Activated CD4-positive, alpha-beta memory T cell treated with anti-CD3 and anti-CD28 coated beads, Interleukin-2, amount 10 ng/mL, durations not matched to agents 7 days and 5 days (primary cell): ENCODE results near the gene TCEAL4. TPM values are rescaled to one million over a fixed set of nuclear protein-coding genes. Genes with fewer than 3 reads are reported as not detected.

ENCODE experiments used
- CTCF ChIA-PET: fragments of 350-600 bp; sonication (Branson Sonifier 250); formaldehyde crosslinking; loops from one replicate; lab custom pipeline; 2021; ENCODE audit warnings: antibody characterized with exemption, inconsistent platforms; lab: Charles Lee
- POLR2A ChIA-PET: fragments of 350-600 bp; sonication (Branson Sonifier 250); formaldehyde crosslinking; loops from one replicate; lab custom pipeline; 2021; ENCODE audit warnings: antibody characterized with exemption; lab: Charles Lee
- DNase-seq: peaks from one replicate; pipeline ENCODE4 v3.0.0-alpha.2; 2020
- H3K27ac Mint-ChIP-seq: one replicate; pipeline ENCODE4 v1.8.0; 2021; ENCODE audit warnings: mild to moderate bottlenecking, mixed read lengths
- H3K27me3 Mint-ChIP-seq: one replicate; pipeline ENCODE4 v1.8.0; 2021; ENCODE audit warnings: mixed read lengths
- H3K36me3 Mint-ChIP-seq: one replicate; pipeline ENCODE4 v1.8.0; 2021; ENCODE audit warnings: low read depth, mixed read lengths
- H3K4me1 Mint-ChIP-seq: one replicate; pipeline ENCODE4 v1.8.0; 2021; ENCODE audit warnings: mixed read lengths
- H3K4me3 Mint-ChIP-seq: one replicate; pipeline ENCODE4 v1.8.0; 2021; ENCODE audit warnings: mild to moderate bottlenecking, mixed read lengths
- H3K9me3 Mint-ChIP-seq: one replicate; pipeline ENCODE4 v1.8.0; 2021; ENCODE audit warnings: mixed read lengths
- total RNA-seq, 2 experiments: library from RNA; stranded (reverse); gene quantifications; one replicate each; pipeline ENCODE4 v1.2.3, GENCODE V29; 2021

The TCEAL4 gene
- 1 to 10 TPM; 3.4 to 4.7 TPM for total RNA-seq

GRCh38 chrX:103585411-103586313 is at the start of gene TCEAL4:
TSS of gene TCEAL4 (plus strand) at chrX:103585515. CDS start at chrX:103586676, 1,161 bp downstream.
- H3K4me1 Mint-ChIP-seq, result peaks cover 7% of the 10 kb centered on the region
- H3K9me3 Mint-ChIP-seq, result no peaks in the 10 kb centered on the region
- ChIA-PET POLR2A (no interaction called here), CTCF (no interaction called here)
- H3K4me3 Mint-ChIP-seq, result peak within 1 kb of the TSS; percentile 73
- no peaks in the 10 kb centered on the region for H3K36me3 Mint-ChIP-seq
- H3K27ac Mint-ChIP-seq, result no peak within 1 kb of the TSS
- peak; percentile 17 for DNase-seq
- H3K27me3 Mint-ChIP-seq, result peaks cover 10% of the 10 kb centered on the region

- ChIA-PET POLR2A (no interaction called here), CTCF (interaction anchor here (1.0 kb wide), 1 partner anchor 10 kb away, joined by 3 read pairs; no protein-coding TSS in a partner anchor)
- no peaks in the 10 kb centered on the region for H3K36me3 Mint-ChIP-seq
- H3K27ac Mint-ChIP-seq, result no peak overlapping the region
- no peak for DNase-seq
- no peaks in the 10 kb centered on the region for H3K27me3 Mint-ChIP-seq
- peaks cover 4% of the 10 kb centered on the region for H3K4me1 Mint-ChIP-seq
- H3K4me3 Mint-ChIP-seq, result no peak overlapping the region
- H3K9me3 Mint-ChIP-seq, result no peaks in the 10 kb centered on the region
Observed at GRCh38 chrX:103536071-103536470, 49.2 kb upstream of the TCEAL4 start.

DNA sequence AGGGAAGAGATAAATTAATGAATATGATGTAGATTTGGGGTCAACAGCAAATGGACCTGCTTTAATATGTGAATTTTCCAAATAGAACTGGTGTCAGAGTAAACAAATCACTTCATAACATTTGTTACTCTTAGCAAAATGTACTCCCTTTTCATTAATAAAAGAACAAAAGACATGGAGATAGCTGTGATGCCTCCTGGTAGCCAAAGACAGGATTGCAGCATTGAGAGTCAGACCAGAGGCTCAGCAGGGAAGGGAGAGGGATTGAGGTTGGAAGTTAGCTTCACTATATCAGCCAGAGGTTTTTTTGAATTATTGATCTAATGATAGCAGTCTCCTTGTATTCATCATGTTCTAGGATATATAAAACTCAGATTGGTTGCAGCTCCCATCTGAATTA is 48.6 kb upstream of the TCEAL4 start:
- CTCF ChIA-PET, result interaction anchor here (1.0 kb wide), 1 partner anchor 9 kb away, joined by 3 read pairs; no protein-coding TSS in a partner anchor
- no peak overlapping the region for H3K27ac Mint-ChIP-seq
- no peak for DNase-seq
- H3K36me3 Mint-ChIP-seq, result no peaks in the 10 kb centered on the region
- POLR2A ChIA-PET, result no interaction called here
- H3K27me3 Mint-ChIP-seq, result no peaks in the 10 kb centered on the region
- peaks cover 4% of the 10 kb centered on the region for H3K4me1 Mint-ChIP-seq
- no peak overlapping the region for H3K4me3 Mint-ChIP-seq
- no peaks in the 10 kb centered on the region for H3K9me3 Mint-ChIP-seq

DNA sequence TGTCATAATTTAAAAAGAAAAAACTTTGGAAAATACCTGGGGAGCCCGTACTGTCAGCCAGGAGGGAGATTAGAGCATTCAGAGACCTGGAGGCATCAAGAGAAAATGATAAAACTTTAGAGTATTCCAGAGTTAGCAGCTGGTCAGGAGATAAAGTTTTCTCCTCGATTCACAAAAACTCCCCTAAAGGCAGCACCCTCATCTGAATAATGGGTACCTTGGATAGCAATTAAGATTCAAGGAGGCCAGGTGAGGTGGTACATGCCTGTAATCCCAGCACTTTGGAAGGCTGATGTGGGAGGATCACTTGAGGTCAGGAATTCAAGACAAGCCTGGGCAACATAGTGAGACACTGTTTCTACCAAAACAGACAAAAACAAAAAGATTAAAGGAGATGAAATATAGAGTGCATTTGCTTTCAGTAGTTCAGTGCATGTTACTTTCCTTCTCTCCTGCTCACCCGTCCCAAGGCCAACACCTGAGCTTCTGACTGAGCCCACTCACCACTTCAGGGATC is 47.4 kb upstream of the TCEAL4 start:
- Mint-ChIP-seq H3K27ac (no peak overlapping the region), H3K36me3 (no peaks in the 10 kb centered on the region), H3K27me3 (no peaks in the 10 kb centered on the region), H3K4me3 (no peak overlapping the region), H3K4me1 (peaks cover 4% of the 10 kb centered on the region), H3K9me3 (no peaks in the 10 kb centered on the region)
- no peak for DNase-seq
- CTCF ChIA-PET, result no interaction called here
- POLR2A ChIA-PET, result no interaction called here

DNA sequence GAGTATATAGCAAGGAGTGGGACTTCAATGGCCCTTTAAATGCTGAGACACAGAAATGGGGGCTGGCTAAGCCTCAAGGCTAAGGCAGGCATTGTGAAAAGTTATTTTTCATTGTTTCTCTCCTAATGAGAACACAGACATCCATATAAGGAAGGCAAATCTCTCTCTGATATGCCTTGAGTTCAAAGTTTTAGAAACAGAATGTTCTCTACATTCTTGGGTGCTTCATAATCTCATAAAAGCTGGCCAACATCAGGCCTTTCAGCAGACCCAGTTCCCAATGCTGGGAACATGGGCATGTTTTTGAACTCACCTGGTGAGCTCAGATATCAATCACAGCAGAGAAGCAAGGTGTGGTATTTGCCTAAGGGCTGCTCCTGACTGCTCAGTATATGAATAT is 46.6 kb upstream of the TCEAL4 start:
- CTCF ChIA-PET, result no interaction called here
- no peaks in the 10 kb centered on the region for H3K9me3 Mint-ChIP-seq
- POLR2A ChIA-PET, result no interaction called here
- no peaks in the 10 kb centered on the region for H3K27me3 Mint-ChIP-seq
- H3K4me1 Mint-ChIP-seq, result peaks cover under 1% of the 10 kb centered on the region
- H3K27ac Mint-ChIP-seq, result no peak overlapping the region
- no peaks in the 10 kb centered on the region for H3K36me3 Mint-ChIP-seq
- no peak for DNase-seq
- no peak overlapping the region for H3K4me3 Mint-ChIP-seq

DNA sequence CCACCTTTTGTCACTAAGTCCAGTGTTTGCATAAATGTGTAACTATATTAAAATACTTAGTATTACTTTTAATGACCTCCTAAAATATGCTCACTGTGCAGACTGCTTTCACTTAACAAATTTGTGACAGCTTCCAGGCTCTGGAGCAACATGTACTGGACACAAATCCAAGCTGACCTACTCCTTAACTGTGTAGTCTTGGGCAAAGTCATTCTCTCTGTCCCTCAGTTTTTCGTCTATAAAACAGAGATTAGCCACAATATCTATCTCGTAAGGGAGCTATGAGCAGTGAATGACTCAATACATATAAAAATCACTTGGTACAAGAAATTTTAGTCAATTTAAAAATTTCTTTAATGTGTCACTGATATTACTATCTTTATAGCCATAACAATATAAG is 45.6 kb upstream of the TCEAL4 start:
- POLR2A ChIA-PET, result no interaction called here
- H3K9me3 Mint-ChIP-seq, result no peaks in the 10 kb centered on the region
- no peak overlapping the region for H3K27ac Mint-ChIP-seq
- no peaks in the 10 kb centered on the region for H3K4me1 Mint-ChIP-seq
- no peak overlapping the region for H3K4me3 Mint-ChIP-seq
- H3K36me3 Mint-ChIP-seq, result no peaks in the 10 kb centered on the region
- no peak for DNase-seq
- CTCF ChIA-PET, result no interaction called here
- no peaks in the 10 kb centered on the region for H3K27me3 Mint-ChIP-seq

DNA sequence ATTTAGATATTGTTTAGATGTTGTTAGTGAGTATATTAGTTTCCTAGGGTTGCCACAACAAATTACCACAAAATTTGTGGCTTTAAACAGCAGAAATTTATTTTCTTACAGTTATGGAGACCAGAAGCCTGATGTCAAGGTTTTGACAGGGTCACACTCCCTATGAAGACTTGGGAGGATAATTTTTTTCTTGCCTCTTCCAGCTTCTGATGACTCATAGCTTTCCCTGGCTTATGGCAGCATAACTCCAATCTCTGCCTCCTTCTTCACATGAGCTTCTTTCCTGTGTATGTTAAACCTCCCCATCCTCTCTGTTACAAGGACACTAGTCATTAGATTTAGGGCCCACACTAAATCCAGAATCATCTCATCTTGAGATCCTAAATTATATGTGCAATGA is 45.2 kb upstream of the TCEAL4 start:
- ChIA-PET CTCF (no interaction called here), POLR2A (no interaction called here)
- Mint-ChIP-seq H3K9me3 (no peaks in the 10 kb centered on the region), H3K27ac (no peak overlapping the region), H3K4me3 (no peak overlapping the region), H3K4me1 (no peaks in the 10 kb centered on the region), H3K36me3 (no peaks in the 10 kb centered on the region), H3K27me3 (no peaks in the 10 kb centered on the region)
- DNase-seq, result no peak

GRCh38 chrX:103549916-103550315 is 35.4 kb upstream of the TCEAL4 start:
- ChIA-PET POLR2A (no interaction called here), CTCF (interaction anchor here (1.4 kb wide), 1 partner anchor 17 kb away, joined by 3 read pairs; no protein-coding TSS in a partner anchor)
- H3K27ac Mint-ChIP-seq, result no peak overlapping the region
- H3K27me3 Mint-ChIP-seq, result no peaks in the 10 kb centered on the region
- no peaks in the 10 kb centered on the region for H3K36me3 Mint-ChIP-seq
- peaks cover 4% of the 10 kb centered on the region for H3K4me1 Mint-ChIP-seq
- no peak overlapping the region for H3K4me3 Mint-ChIP-seq
- no peaks in the 10 kb centered on the region for H3K9me3 Mint-ChIP-seq
- no peak for DNase-seq

GRCh38 chrX:103550415-103551051 is 34.8 kb upstream of the TCEAL4 start:
- POLR2A ChIA-PET, result no interaction called here
- no peak overlapping the region for H3K27ac Mint-ChIP-seq
- H3K9me3 Mint-ChIP-seq, result no peaks in the 10 kb centered on the region
- H3K36me3 Mint-ChIP-seq, result no peaks in the 10 kb centered on the region
- peaks cover 4% of the 10 kb centered on the region for H3K4me1 Mint-ChIP-seq
- H3K4me3 Mint-ChIP-seq, result no peak overlapping the region
- no peaks in the 10 kb centered on the region for H3K27me3 Mint-ChIP-seq
- no peak for DNase-seq
- CTCF ChIA-PET, result interaction anchor here (1.4 kb wide), 1 partner anchor 17 kb away, joined by 3 read pairs; no protein-coding TSS in a partner anchor

- H3K9me3 Mint-ChIP-seq, result no peaks in the 10 kb centered on the region
- no peak for DNase-seq
- CTCF ChIA-PET, result no interaction called here
- POLR2A ChIA-PET, result no interaction called here
- H3K27me3 Mint-ChIP-seq, result no peaks in the 10 kb centered on the region
- H3K4me1 Mint-ChIP-seq, result peaks cover 4% of the 10 kb centered on the region
- no peak overlapping the region for H3K27ac Mint-ChIP-seq
- H3K4me3 Mint-ChIP-seq, result no peak overlapping the region
- H3K36me3 Mint-ChIP-seq, result no peaks in the 10 kb centered on the region
Observed at GRCh38 chrX:103552236-103552635, 33.1 kb upstream of the TCEAL4 start.

DNA sequence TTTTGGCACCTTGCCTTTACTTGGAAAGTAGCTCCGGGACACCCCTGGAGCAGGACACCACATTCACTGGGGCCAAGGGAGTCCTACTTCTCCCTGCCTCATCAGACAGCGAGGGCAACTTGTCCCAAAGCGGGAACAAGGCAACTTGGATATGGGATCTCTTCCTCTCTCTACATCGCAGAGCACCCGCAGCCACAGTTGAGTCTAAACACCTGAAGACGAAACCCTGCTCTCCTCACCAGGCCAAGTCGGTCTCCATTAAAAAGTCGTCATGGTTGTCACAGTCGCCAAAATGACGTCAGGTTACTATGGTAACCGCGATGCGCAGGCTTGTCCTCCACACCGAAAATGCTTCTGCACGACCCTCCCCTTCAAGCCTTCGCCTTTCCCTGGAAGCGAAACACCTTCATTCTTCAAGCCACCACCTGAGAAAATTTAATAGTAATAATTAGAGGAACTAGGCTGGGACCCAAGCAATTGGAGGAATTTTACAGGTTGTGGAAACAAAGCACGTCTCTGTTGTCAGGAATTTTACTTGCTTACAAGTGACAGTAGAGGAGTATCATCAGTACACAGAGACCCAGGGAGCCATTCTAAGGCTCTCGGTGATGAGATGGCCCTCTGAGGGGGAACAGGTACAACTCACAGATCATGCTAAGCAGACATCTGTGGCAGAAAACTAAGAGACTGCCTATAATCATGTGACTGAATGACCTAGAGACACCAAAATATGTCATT is 30.5 kb upstream of the TCEAL4 start:
- DNase-seq, result peak; percentile 70
- peak overlapping the region; percentile 85 for H3K4me3 Mint-ChIP-seq
- H3K27me3 Mint-ChIP-seq, result no peaks in the 10 kb centered on the region
- peaks cover 4% of the 10 kb centered on the region for H3K4me1 Mint-ChIP-seq
- no peaks in the 10 kb centered on the region for H3K36me3 Mint-ChIP-seq
- peak overlapping the region; percentile 48 for H3K27ac Mint-ChIP-seq
- H3K9me3 Mint-ChIP-seq, result no peaks in the 10 kb centered on the region
- ChIA-PET POLR2A (interaction anchor here (0.7 kb wide), 1 partner anchor 18 kb away, joined by 3 read pairs; no protein-coding TSS in a partner anchor), CTCF (no interaction called here)

GRCh38 chrX:103556963-103557612 is 28.2 kb upstream of the TCEAL4 start:
- no peak for DNase-seq
- ChIA-PET POLR2A (no interaction called here), CTCF (no interaction called here)
- no peak overlapping the region for H3K27ac Mint-ChIP-seq
- peaks cover 2% of the 10 kb centered on the region for H3K27me3 Mint-ChIP-seq
- H3K9me3 Mint-ChIP-seq, result no peaks in the 10 kb centered on the region
- no peaks in the 10 kb centered on the region for H3K36me3 Mint-ChIP-seq
- H3K4me3 Mint-ChIP-seq, result no peak overlapping the region
- peaks cover 4% of the 10 kb centered on the region for H3K4me1 Mint-ChIP-seq
